T-helper 2 cell treated with Interferon-gamma antibody and Interleukin-4, amounts not matched to agents 5 μg/mL and 100 μg/mL, for 36 hours (primary cell): ENCODE measurements around the gene ZFP57.
"Not testable (repeated sequence)": the region's sequence is repeated elsewhere in the genome, so short reads cannot be mapped to it uniquely, and the experiment has no call there.

ENCODE experiments used
- DNase-seq: peaks from one replicate; pipeline ENCODE4 v3.0.0; 2021; ENCODE audit warnings: low spot score
- H3K27ac Mint-ChIP-seq: one replicate; pipeline ENCODE4 v1.8.0; 2021; ENCODE audit warnings: mild to moderate bottlenecking, mixed read lengths
- H3K27me3 Mint-ChIP-seq: one replicate; pipeline ENCODE4 v1.8.0; 2021; ENCODE audit warnings: low read depth, mixed read lengths
- H3K36me3 Mint-ChIP-seq: one replicate; pipeline ENCODE4 v1.8.0; 2021; ENCODE audit warnings: low read depth, mixed read lengths
- H3K4me1 Mint-ChIP-seq: one replicate; pipeline ENCODE4 v1.8.0; 2021; ENCODE audit warnings: low read depth, mixed read lengths
- H3K4me3 Mint-ChIP-seq: one replicate; pipeline ENCODE4 v1.8.0; 2022; ENCODE audit warnings: mild to moderate bottlenecking, moderate library complexity, mixed read lengths
- H3K9me3 Mint-ChIP-seq: one replicate; pipeline ENCODE4 v1.8.0; 2021; ENCODE audit warnings: mixed read lengths

Gene ZFP57

GRCh38 chr6:29676981-29677601 lies 3.9 kb downstream of the ZFP57 start:
- Mint-ChIP-seq H3K36me3 (no peaks in the 10 kb centered on the region), H3K27ac (peak overlapping the region; percentile 56)
- no peak for DNase-seq

GRCh38 chr6:29675561-29675960 lies 5.4 kb downstream of the ZFP57 start:
- no peak overlapping the region for H3K4me3 Mint-ChIP-seq
- H3K4me1 Mint-ChIP-seq, result peaks cover 7% of the 10 kb centered on the region
- DNase-seq, result no peak
- H3K9me3 Mint-ChIP-seq, result no peaks in the 10 kb centered on the region
- no peak overlapping the region for H3K27ac Mint-ChIP-seq
- no peaks in the 10 kb centered on the region for H3K36me3 Mint-ChIP-seq
- peaks cover 8% of the 10 kb centered on the region for H3K27me3 Mint-ChIP-seq

More at GRCh38 chr6:29676981-29677601, 3.9 kb downstream of the ZFP57 start:
- Mint-ChIP-seq H3K4me1 (peaks cover 7% of the 10 kb centered on the region), H3K27me3 (no peaks in the 10 kb centered on the region), H3K9me3 (no peaks in the 10 kb centered on the region), H3K4me3 (no peak overlapping the region)

DNA sequence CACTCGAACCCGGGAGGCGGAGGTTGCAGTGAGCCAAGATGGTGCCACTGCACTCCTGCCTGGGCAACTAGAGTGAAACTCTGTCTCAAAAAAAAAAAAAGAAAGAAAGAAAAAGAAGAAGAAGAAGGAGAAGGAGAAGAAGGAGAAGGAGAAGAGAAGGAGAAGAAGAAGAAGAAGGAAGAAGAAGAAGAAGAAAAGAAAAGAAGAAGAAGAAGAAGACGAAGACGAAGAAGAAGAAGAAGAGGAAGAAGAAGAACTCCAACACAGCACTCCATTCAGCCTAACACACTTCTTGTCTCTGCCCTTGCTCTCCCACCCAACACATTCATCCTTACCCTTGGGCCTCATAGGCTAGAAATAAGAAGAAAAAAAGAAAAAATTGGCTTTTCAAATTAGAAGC lies 6.9 kb downstream of the ZFP57 start:
- H3K27ac Mint-ChIP-seq, result peak overlapping the region; percentile 22
- no peaks in the 10 kb centered on the region for H3K9me3 Mint-ChIP-seq
- no peak overlapping the region for H3K4me3 Mint-ChIP-seq
- peaks cover 10% of the 10 kb centered on the region for H3K27me3 Mint-ChIP-seq
- DNase-seq, result no peak
- no peaks in the 10 kb centered on the region for H3K36me3 Mint-ChIP-seq
- H3K4me1 Mint-ChIP-seq, result peaks cover 7% of the 10 kb centered on the region

GRCh38 chr6:29673161-29673560 lies 7.8 kb downstream of the ZFP57 start:
- no peaks in the 10 kb centered on the region for H3K9me3 Mint-ChIP-seq
- no peak overlapping the region for H3K4me3 Mint-ChIP-seq
- DNase-seq, result no peak
- H3K4me1 Mint-ChIP-seq, result peaks cover 6% of the 10 kb centered on the region
- peaks cover 11% of the 10 kb centered on the region for H3K27me3 Mint-ChIP-seq
- no peaks in the 10 kb centered on the region for H3K36me3 Mint-ChIP-seq
- H3K27ac Mint-ChIP-seq, result no peak overlapping the region

GRCh38 chr6:29672116-29672515 lies 8.8 kb downstream of the ZFP57 start:
- not testable (repeated sequence) for H3K27ac Mint-ChIP-seq, H3K4me1 Mint-ChIP-seq, H3K4me3 Mint-ChIP-seq, H3K36me3 Mint-ChIP-seq, DNase-seq, H3K9me3 Mint-ChIP-seq
- H3K27me3 Mint-ChIP-seq, result peaks cover 16% of the 10 kb centered on the region

DNA sequence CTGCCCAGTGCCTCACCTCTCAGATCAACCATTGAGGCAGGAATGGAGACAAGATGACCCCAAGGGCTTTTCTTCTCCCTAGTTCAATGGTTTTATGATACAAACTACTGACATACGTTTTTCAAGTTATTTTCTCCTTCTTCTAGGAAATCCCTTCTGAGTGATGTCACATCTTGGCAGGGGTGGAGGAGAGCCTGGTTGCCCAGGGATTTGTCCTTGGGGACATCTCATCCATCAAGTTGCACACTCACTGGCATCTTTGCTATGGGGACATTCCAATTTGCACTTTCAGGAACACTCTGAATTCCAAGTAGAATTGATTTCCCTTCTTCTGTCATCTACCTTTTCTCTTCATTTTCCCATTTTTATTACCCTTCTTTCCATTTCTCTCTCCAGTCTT lies 9.9 kb downstream of the ZFP57 start:
- peaks cover 17% of the 10 kb centered on the region for H3K27me3 Mint-ChIP-seq
- no peak overlapping the region for H3K27ac Mint-ChIP-seq
- H3K9me3 Mint-ChIP-seq, result no peaks in the 10 kb centered on the region
- H3K4me1 Mint-ChIP-seq, result no peaks in the 10 kb centered on the region
- no peak for DNase-seq
- H3K4me3 Mint-ChIP-seq, result no peak overlapping the region
- no peaks in the 10 kb centered on the region for H3K36me3 Mint-ChIP-seq

- H3K27me3 Mint-ChIP-seq, result peaks cover 33% of the 10 kb centered on the region
- no peak overlapping the region for H3K4me3 Mint-ChIP-seq
- H3K27ac Mint-ChIP-seq, result no peak overlapping the region
- no peaks in the 10 kb centered on the region for H3K4me1 Mint-ChIP-seq
- H3K36me3 Mint-ChIP-seq, result no peaks in the 10 kb centered on the region
- no peak for DNase-seq
- H3K9me3 Mint-ChIP-seq, result no peaks in the 10 kb centered on the region
These were observed 13.8 kb downstream of the ZFP57 start for GRCh38 chr6:29667158-29667557.

DNA sequence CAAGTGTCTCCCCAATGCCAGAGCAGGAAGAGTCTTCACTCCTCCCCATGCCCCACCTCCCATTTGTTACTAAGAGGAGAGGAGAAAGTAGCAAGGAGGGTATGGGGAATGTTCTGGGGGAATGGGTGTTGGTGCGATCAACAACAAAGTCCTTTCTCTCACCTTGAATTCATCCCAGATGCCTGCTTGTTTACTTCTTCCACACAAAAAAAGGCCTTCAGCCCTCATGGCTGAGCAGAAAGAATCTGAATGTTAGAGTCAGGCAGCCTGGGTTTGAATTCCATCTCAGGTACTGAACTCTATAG lies 14.2 kb downstream of the ZFP57 start:
- no peak for DNase-seq
- no peaks in the 10 kb centered on the region for H3K4me1 Mint-ChIP-seq
- H3K4me3 Mint-ChIP-seq, result no peak overlapping the region
- peaks cover 35% of the 10 kb centered on the region for H3K27me3 Mint-ChIP-seq
- no peaks in the 10 kb centered on the region for H3K36me3 Mint-ChIP-seq
- no peaks in the 10 kb centered on the region for H3K9me3 Mint-ChIP-seq
- H3K27ac Mint-ChIP-seq, result no peak overlapping the region

GRCh38 chr6:29665942-29666825 lies 14.8 kb downstream of the ZFP57 start:
- H3K27me3 Mint-ChIP-seq, result peaks cover 35% of the 10 kb centered on the region
- no peak overlapping the region for H3K4me3 Mint-ChIP-seq

GRCh38 chr6:29663300-29664042 lies 17.5 kb downstream of the ZFP57 start:
- H3K4me1 Mint-ChIP-seq, result no peaks in the 10 kb centered on the region
- no peaks in the 10 kb centered on the region for H3K36me3 Mint-ChIP-seq
- no peaks in the 10 kb centered on the region for H3K9me3 Mint-ChIP-seq
- peaks cover 40% of the 10 kb centered on the region for H3K27me3 Mint-ChIP-seq
- no peak overlapping the region for H3K27ac Mint-ChIP-seq
- H3K4me3 Mint-ChIP-seq, result no peak overlapping the region
- DNase-seq, result no peak

More at GRCh38 chr6:29665942-29666825, 14.8 kb downstream of the ZFP57 start:
- no peaks in the 10 kb centered on the region for H3K9me3 Mint-ChIP-seq
- no peaks in the 10 kb centered on the region for H3K4me1 Mint-ChIP-seq
- no peak for DNase-seq
- no peak overlapping the region for H3K27ac Mint-ChIP-seq
- H3K36me3 Mint-ChIP-seq, result no peaks in the 10 kb centered on the region

DNA sequence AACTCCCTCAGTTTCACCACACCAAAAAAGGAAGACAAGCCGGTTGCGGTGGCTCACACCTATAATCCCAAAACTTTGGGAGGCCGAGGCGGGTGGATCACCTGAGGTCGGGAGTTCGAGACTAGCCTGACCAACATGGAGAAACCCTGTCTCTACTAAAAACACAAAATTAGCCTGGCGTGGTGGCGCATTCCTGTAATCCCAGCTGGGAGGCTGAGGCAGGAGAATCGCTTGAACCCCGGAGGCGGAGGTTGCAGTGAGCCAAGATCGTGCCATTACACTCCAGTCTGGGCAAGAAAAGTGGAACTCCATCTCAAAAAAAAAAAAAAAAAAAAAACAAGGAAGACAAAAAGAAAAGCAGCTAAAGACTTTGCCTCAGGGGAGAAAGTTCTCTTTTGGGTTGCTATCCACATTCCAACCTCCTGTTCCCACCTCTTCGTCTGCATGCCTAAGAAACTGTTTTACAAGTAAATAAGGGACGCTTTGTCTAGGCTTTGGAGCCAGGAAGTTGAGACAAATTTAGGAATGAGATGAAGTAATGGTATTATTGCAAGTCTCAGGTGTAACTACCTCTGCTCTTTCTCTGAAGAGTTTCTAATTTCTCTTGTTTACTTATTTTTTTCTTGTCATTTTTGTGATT lies 19.3 kb downstream of the ZFP57 start:
- H3K9me3 Mint-ChIP-seq, H3K36me3 Mint-ChIP-seq, H3K4me1 Mint-ChIP-seq, H3K27ac Mint-ChIP-seq, DNase-seq, H3K4me3 Mint-ChIP-seq: not testable (repeated sequence)
- peaks cover 35% of the 10 kb centered on the region for H3K27me3 Mint-ChIP-seq

DNA sequence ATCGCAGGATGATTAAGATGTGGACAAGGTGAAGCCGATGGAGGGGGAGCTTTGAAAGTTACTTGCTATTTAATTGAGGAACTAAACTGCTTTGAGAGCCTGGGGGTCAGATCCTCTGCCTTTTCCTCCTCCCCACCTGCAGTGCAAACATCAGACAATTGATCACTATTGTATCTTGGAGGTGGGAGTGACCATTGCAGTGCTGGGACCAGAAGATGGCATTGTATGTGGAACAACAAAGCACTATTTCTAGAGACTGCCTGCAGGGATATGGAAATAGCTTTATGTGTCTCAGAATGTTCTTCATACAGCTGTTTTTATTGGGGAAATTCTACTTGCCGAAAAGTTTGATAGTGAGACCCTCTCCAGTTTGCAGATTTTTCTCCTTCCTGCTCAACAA lies 19.9 kb downstream of the ZFP57 start:
- Mint-ChIP-seq H3K27ac (no peak overlapping the region), H3K4me1 (peaks cover 1% of the 10 kb centered on the region), H3K27me3 (peaks cover 39% of the 10 kb centered on the region), H3K36me3 (no peaks in the 10 kb centered on the region), H3K4me3 (no peak overlapping the region), H3K9me3 (no peaks in the 10 kb centered on the region)
- no peak for DNase-seq

DNA sequence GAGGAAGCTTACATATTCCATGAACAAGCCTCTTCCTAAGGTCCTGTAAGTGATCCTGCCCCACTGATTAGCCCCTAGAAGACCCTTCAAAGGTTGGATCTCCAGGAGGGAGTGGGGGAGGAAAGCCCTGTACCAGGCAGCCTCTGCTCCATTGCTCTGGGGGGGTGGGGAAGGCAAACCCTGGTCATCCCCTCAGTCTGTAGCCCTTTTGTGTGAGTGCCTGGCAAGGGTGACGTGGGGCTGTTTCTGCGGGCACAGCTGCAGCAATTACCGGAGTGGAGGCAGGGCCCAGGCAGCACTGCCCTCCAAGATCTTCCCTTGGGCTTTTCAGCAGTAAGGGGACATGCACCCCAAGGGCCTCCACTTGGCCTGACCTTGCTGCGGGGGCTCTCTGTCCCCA lies 24.2 kb downstream of the ZFP57 start, which contains the start of gene MOG:
MOG (plus strand) TSS at position 295 of the 400 bp plus-strand sequence. CDS start 118 bp downstream, outside the sequence.
- no peaks in the 10 kb centered on the region for H3K36me3 Mint-ChIP-seq
- peaks cover 33% of the 10 kb centered on the region for H3K27me3 Mint-ChIP-seq
- no peak within 1 kb of the TSS for H3K4me3 Mint-ChIP-seq
- peaks cover 2% of the 10 kb centered on the region for H3K4me1 Mint-ChIP-seq
- DNase-seq, result no peak
- no peak within 1 kb of the TSS for H3K27ac Mint-ChIP-seq
- no peaks in the 10 kb centered on the region for H3K9me3 Mint-ChIP-seq

DNA sequence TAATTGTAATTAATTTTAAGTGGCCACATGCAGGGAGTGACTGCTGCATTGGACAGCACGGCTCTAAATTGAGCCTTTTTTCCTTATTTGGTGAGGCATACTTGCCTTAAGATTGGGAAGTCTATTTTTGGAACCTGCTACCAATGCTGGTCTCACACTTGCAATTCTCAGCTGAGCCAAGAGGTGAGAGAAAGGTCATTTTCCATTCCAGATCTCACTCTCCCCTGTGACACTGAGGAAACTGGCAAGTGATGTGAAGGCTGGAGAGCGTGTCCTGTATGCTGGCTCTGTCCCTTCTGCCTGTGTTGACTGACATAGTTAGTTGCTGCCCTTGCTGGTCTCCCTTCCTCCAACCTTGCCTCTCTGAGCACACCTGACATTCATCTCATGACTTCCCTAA lies 24.8 kb downstream of the ZFP57 start:
- Mint-ChIP-seq H3K27me3 (peaks cover 27% of the 10 kb centered on the region), H3K4me3 (no peak overlapping the region), H3K27ac (no peak overlapping the region), H3K9me3 (no peaks in the 10 kb centered on the region), H3K36me3 (no peaks in the 10 kb centered on the region), H3K4me1 (peaks cover 4% of the 10 kb centered on the region)
- no peak for DNase-seq
